ENCODE measurements around the gene ZFP36. TPM values are rescaled to one million over a fixed set of nuclear protein-coding genes. Genes with fewer than 3 reads are reported as not detected.
A peak's percentile ranks its signal among the peaks of the same experiment; 100 is the strongest.

ZFP36 gene
- total and polyA plus RNA-seq, 2 of the 8 experiments (the other 6 are each of a cell fraction or from before 2014, with no cell fraction given): 4.0 to 10.9 TPM

DNA sequence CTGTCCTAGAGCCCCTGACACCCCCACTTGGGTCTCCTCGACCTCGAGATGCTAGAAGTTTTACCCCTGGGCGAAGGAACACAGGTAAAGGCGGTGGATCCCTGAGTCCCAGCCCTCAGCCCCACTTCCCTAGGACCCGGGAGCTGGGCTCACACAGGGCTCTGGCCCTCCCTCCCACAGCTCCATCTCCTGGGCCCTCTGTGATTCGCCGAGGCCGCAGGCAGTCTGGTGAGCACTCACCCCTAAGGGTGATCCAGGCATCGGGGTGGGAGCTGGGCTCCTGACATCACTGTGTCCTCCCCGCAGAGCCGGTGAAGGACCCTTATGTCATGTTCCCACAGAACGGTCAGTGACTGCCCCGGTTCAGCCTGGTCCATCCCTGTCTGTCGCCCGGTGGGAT, 14.1 kb downstream of the ZFP36 start:
- H3K4me2 ChIP-seq (ENCODE audit: insufficient read depth in 1 of 2, low read depth in 2 of 2, low read length in 2 of 2): no peak overlapping the region
- H3K4me3 ChIP-seq (ENCODE audit: extremely low read depth in 1 of 4, insufficient read depth in 2 of 4, low read depth in 3 of 4, low read length in 4 of 4): no peak overlapping the region
- no peak overlapping the region for H3K27ac ChIP-seq (ENCODE audit: low read depth, low read length)
- H3K9me3 ChIP-seq (ENCODE audit: insufficient read depth in 2 of 2, low read depth in 1 of 2, low read length in 1 of 2): no peaks in the 10 kb centered on the region
- H3K27me3 ChIP-seq (replicated peaks in 1 of 4; ENCODE audit: control insufficient read depth in 3 of 4, extremely low read depth in 1 of 4, insufficient read depth in 3 of 4, low read length in 3 of 4): no peaks in the 10 kb centered on the region
- no peak overlapping the region for H2BK5ac ChIP-seq (ENCODE audit: low read depth, low read length)
- no peak overlapping the region for H2AK5ac ChIP-seq (ENCODE audit: low read depth, low read length)
- no peak overlapping the region for H3K4ac ChIP-seq (replicated peaks; ENCODE audit: insufficient read length, low read depth, low read length)
- TF ChIP-seq ASH2L (IDR thresholded peaks at IDR 0.05; ENCODE audit: low read length) (no peak), SP1 (IDR thresholded peaks at IDR 0.05; ENCODE audit: low read depth, low read length) (no peak), TEAD4 (IDR thresholded peaks at IDR 0.05; ENCODE audit: low read depth, low read length) (no peak), POLR2A (IDR thresholded peaks at IDR 0.05; ENCODE audit: control extremely low read depth in 1 of 2, low read depth in 2 of 2, low read length in 2 of 2) (peak in 1 of 2 experiments; percentile 39; a peak in 1 of 3 replicates), POLR2AphosphoS5 (IDR thresholded peaks at IDR 0.05; ENCODE audit: low read depth, low read length) (no peak)
- H3K79me2 ChIP-seq (ENCODE audit: control insufficient read depth in 1 of 2, insufficient read depth in 2 of 2, low read length in 2 of 2): peaks cover 0 to 3% of the 10 kb centered on the region in 2 experiments; a peak in 1 of 4 replicates
- H3K4me1 ChIP-seq (replicated peaks in 1 of 4; ENCODE audit: control insufficient read depth in 3 of 4, insufficient read depth in 4 of 4, low read length in 3 of 4): no peaks in the 10 kb centered on the region; a peak in 1 of 7 replicates
- no peaks in the 10 kb centered on the region; the same call in 1 of the 2 replicates for H3K79me1 ChIP-seq (ENCODE audit: low read depth, low read length)
- no peak overlapping the region for H2BK120ac ChIP-seq (replicated peaks; ENCODE audit: low read depth, low read length)
- H3K14ac ChIP-seq (ENCODE audit: insufficient read length): no peak overlapping the region
- CTCF ChIA-PET (ENCODE audit: partially characterized antibody): interaction anchor here (0.7 to 3.9 kb wide), 8 partner anchors 7 to 459 kb away, joined by 3 to 16 read pairs (median 4); partner anchors contain the start of gene RPS16
- H4K5ac ChIP-seq (ENCODE audit: insufficient read length, low read depth, low read length): no peak overlapping the region
- H3K56ac ChIP-seq (replicated peaks; ENCODE audit: insufficient read length, low read depth, low read length): no peak overlapping the region
- H4K8ac ChIP-seq (ENCODE audit: extremely low read depth, insufficient read depth, low read length): no peak overlapping the region
- no peak overlapping the region for H3K18ac ChIP-seq (ENCODE audit: extremely low read depth, low read length)
- H3K36me3 ChIP-seq (ENCODE audit: control insufficient read depth in 2 of 4, insufficient read depth in 4 of 4, low read length in 3 of 4): peaks cover 17 to 55% (median 40%) of the 10 kb centered on the region in 4 experiments
- WGBS, 2 experiments (ENCODE audit: extremely low coverage in 1 of 2, insufficient coverage in 1 of 2, insufficient read length in 1 of 2, insufficient replicate concordance in 2 of 2, low coverage in 1 of 2, low lambda C conversion rate in 2 of 2, missing lambda C conversion rate in 1 of 2): 92% methylated on average over 11 of the region's 15 CpGs; no CpG with 5 or more reads in 1 of the 2 experiments
- no peak overlapping the region for H2AFZ ChIP-seq (ENCODE audit: low read length)
- no peak overlapping the region for H2BK15ac ChIP-seq (ENCODE audit: low read length)
- peaks cover 5 to 13% of the 10 kb centered on the region in 2 experiments for H4K20me1 ChIP-seq (replicated peaks in 1 of 2; ENCODE audit: control insufficient read depth in 1 of 2, insufficient read depth in 2 of 2, low read length in 2 of 2)
- POLR2A ChIA-PET (ENCODE audit: partially characterized antibody): interaction anchor here (0.6 to 25.7 kb wide), 9 partner anchors 9 to 182 kb away, joined by 3 to 1154 read pairs (median 3); partner anchors contain the start of genes PLEKHG2, RPS16, SELENOV and SUPT5H
- no peak overlapping the region for H3K23ac ChIP-seq (ENCODE audit: insufficient read length)
- H3K23me2 ChIP-seq (ENCODE audit: low read depth, low read length): peaks cover 3% of the 10 kb centered on the region; the same call in 1 of the 2 replicates
- DNase-seq (ENCODE audit: low read depth in 1 of 2, low spot score in 2 of 2) (no peak), FAIRE-seq (no peak)
- H3K9ac ChIP-seq (replicated peaks in 1 of 4; ENCODE audit: extremely low read depth in 1 of 4, low read depth in 3 of 4, low read length in 3 of 4): no peak overlapping the region
- H2BK12ac ChIP-seq (ENCODE audit: low read depth, low read length): no peak overlapping the region
- no peak overlapping the region for H4K91ac ChIP-seq (replicated peaks; ENCODE audit: insufficient read length, low read length)
- H2BK20ac ChIP-seq (ENCODE audit: low read length): no peak overlapping the region

Measured in H1 (cell line).